ENCODE data around the gene FLNB. TPM values are rescaled to one million over a fixed set of nuclear protein-coding genes. Genes with fewer than 3 reads are reported as not detected.

The FLNB gene
- total RNA-seq, 1 experiment from 2014 or later, result 83.4 TPM

DNA sequence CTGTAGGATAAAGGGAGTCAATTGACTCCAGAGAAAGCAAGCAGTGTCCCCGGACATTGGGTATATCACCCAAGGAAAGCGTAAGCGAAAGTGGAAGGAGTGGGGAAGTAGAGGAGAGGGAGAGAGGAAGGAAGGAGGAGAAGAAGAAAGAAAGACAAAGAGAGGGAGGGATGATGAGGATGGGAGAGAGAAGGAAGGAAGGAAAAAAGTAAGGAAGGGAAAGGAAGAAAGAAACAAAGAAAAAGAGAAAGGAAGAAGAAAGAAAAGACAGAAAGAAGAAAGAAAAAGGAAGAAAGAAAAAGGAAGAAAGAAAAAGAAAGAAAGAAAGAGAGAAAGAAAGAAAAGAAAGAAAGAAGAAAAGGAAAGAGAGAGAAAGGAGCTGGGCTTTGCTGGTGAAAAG is 201.7 kb downstream of the FLNB start:
- H3K27me3 Mint-ChIP-seq (ENCODE audit: low read depth), result peaks cover 13% of the 10 kb centered on the region
- H3K9me3 ChIP-seq (ENCODE audit: control insufficient read depth, low read depth, low read length), result no peaks in the 10 kb centered on the region
- DNase-seq, result no peak
- H3K23me2 ChIP-seq (ENCODE audit: insufficient read length, low read depth, low read length, poor library complexity, severe bottlenecking), result no peaks in the 10 kb centered on the region
- H3K14ac ChIP-seq (ENCODE audit: insufficient read depth, low read length), result no peak overlapping the region
- no peaks in the 10 kb centered on the region for H3K79me1 ChIP-seq (ENCODE audit: insufficient read depth, low read depth, low read length, poor library complexity, severe bottlenecking)
- no peak overlapping the region; a peak in 1 of 7 replicates for H3K27ac Mint-ChIP-seq
- H4K91ac ChIP-seq (ENCODE audit: insufficient read length, low read depth, low read length), result no peak overlapping the region
- no peak overlapping the region for H2BK120ac ChIP-seq (ENCODE audit: low read depth, low read length, poor library complexity, severe bottlenecking)
- H4K8ac ChIP-seq (replicated peaks; ENCODE audit: insufficient read length, low read depth, low read length), result no peak overlapping the region
- H3K9ac ChIP-seq (ENCODE audit: extremely low read depth, insufficient read length, low read length), result no peak overlapping the region
- no peak overlapping the region for H2AFZ ChIP-seq (ENCODE audit: low read length)
- no peak overlapping the region for H2BK12ac ChIP-seq (ENCODE audit: insufficient read length, low read depth, low read length)
- H3K4me3 Mint-ChIP-seq, result no peak overlapping the region
- H3K27me3 ChIP-seq (ENCODE audit: insufficient read depth, low read length), result no peaks in the 10 kb centered on the region
- H3K4me2 ChIP-seq (ENCODE audit: insufficient read depth, insufficient read length, low read length), result no peak overlapping the region
- H3T11ph ChIP-seq (ENCODE audit: low read length), result no peak overlapping the region
- no peak overlapping the region for H2AK5ac ChIP-seq (ENCODE audit: insufficient read length, low read length)
- H3K36me3 Mint-ChIP-seq (ENCODE audit: insufficient read depth in 1 of 3, low read depth in 3 of 3), result no peaks in the 10 kb centered on the region
- no peak overlapping the region for H3K56ac ChIP-seq (ENCODE audit: insufficient read length, low read depth, low read length)
- H3K79me2 ChIP-seq (ENCODE audit: insufficient read depth, low read length), result no peaks in the 10 kb centered on the region
- no CpG with 5 or more reads among the region's 3 CpGs for WGBS (ENCODE audit: extremely low coverage, insufficient read length, low lambda C conversion rate)
- H3K4me1 Mint-ChIP-seq, result peaks cover 0 to 2% of the 10 kb centered on the region in 2 experiments; a peak in 2 of 4 replicates
- no peak overlapping the region for H2BK20ac ChIP-seq (ENCODE audit: low read depth, low read length, poor library complexity, severe bottlenecking)
- H3K18ac ChIP-seq (ENCODE audit: insufficient read length, low read depth, low read length), result no peak overlapping the region
- no peak overlapping the region for H3K4ac ChIP-seq (ENCODE audit: low read depth, low read length)
- no peak overlapping the region for H3K27ac ChIP-seq (ENCODE audit: insufficient read length, low read depth, low read length)
- no peak for TF ChIP-seq CTCF (conservative IDR thresholded peaks at IDR 0.05)
- no peaks in the 10 kb centered on the region; a peak in 1 of 5 replicates for H3K9me3 Mint-ChIP-seq
- no peak overlapping the region for H3K23ac ChIP-seq (ENCODE audit: insufficient read length, low read depth, low read length)
- no peak overlapping the region for H2BK15ac ChIP-seq (ENCODE audit: low read depth, low read length)
- H4K5ac ChIP-seq (ENCODE audit: insufficient read length, low read depth, low read length), result no peak overlapping the region
- no peaks in the 10 kb centered on the region for H3K4me1 ChIP-seq (ENCODE audit: insufficient read depth, low read length)
- no peak overlapping the region for H2BK5ac ChIP-seq (ENCODE audit: insufficient read length, low read length)
- H4K20me1 ChIP-seq (ENCODE audit: control insufficient read depth, insufficient read depth, insufficient read length), result no peaks in the 10 kb centered on the region

Data from H9 (cell line).